IPS-18c (cell line): Measurements from ENCODE around the gene RFC2.

Source experiments
- H3K4me3 ChIP-seq: 2 replicates; pipeline ENCODE4 v1.7.0; 2013; ENCODE audit warnings: low read depth, mild to moderate bottlenecking, low read length, moderate library complexity; ENCODE audit not compliant: insufficient read depth
- H3K9me3 ChIP-seq: one replicate; pipeline ENCODE4 v1.6.1; 2013; ENCODE audit warnings: mild to moderate bottlenecking, low read length, moderate library complexity; ENCODE audit not compliant: control insufficient read depth, insufficient read depth

RFC2 gene

DNA sequence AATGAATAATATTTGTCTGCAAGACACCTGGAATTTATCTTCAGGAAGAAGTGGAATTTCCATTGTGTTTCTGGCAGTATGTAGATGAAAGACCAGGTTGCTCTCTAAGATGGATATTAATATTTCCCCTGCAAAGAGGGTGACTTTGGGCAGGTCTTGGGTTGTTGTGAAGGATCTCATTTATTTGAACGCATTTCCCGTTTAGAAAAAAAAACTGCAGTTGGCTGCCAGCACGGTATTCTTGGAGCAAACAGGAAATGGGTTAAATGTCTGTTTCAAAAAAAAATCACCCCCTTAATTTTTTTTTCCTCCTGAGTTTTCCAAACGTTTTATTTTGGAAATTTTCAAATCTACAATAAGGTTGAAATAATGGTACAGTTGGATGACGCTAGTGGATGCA lies 68.6 kb downstream of the RFC2 start:
- Histone ChIP-seq H3K4me3 (no peak overlapping the region), H3K9me3 (no peaks in the 10 kb centered on the region)

DNA sequence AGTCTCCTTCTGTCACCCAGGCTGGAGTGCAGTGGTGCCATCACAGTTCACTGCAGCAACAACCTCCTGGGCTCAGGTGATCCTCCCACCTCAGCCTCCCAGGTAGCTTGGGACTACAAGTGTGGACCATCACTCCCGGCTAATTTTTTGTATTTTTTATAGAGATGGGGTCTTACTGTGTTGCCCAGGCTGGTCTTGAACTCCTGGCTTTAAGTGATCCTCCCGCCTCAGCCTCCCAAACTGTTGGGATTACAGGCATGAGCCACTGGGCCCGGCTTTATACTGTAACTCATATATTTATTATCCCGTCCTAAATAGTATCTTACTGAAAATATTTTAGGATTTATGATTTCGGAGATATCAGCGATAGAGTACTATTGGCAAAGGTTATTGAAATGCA lies 69.2 kb downstream of the RFC2 start:
- no peaks in the 10 kb centered on the region for H3K9me3 ChIP-seq
- H3K4me3 ChIP-seq: no peak overlapping the region

DNA sequence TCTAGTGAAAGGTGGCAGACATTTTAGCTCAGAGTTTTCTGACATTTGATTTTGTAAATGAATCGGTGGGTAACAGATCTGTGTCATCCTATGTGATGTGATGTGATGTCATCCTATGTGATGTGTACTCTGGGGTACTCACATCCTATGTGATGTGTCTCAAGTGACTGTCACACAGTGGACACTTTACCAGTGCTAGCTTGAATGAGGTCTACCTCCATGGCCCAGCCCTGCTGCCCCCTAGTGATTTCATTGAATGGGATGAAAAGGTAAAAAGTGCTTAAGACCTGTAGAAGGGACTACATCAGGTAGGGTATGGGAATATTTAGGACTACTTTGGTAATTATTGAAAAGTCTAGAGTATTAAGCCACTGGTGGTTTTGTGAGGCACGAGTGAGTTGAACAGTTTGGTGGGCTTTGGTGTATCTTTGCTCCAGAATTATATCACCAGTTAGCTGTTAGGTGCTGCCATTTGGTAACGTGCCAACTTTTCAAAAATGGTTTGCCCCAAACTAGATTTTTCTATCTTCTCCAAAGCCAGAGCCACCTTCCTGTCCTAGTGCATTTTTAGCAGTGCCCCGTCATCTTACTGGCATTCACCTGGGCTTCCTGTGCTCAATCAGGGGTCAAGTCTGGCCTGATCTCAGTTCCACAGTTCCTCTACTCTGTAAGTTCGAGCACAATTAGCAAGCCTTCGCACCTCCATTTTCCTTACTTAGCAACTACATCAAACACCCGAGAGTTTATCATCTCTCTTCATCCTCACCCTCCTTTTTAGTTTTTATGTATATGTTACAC lies 70.3 kb downstream of the RFC2 start:
- H3K9me3 ChIP-seq: no peaks in the 10 kb centered on the region
- no peak overlapping the region for H3K4me3 ChIP-seq

DNA sequence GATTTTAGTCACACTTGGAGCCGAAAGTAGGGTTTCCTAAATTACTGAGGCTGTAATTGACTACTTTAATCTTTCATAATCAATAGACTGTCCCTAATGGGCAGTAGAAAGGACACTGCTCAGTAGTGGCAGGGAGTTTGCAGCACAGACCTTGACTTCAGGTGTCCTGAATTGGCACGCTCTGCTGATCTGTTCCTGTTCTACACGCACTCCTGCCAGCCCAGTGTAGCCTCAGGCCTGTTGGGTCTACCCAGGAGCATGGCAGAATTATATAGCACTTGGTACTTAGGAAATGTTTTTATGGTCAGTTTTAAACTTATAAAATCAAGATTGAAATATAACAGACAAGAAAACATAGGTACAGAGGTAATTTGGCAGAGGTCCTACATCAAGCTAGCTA lies 71.1 kb downstream of the RFC2 start:
- Histone ChIP-seq H3K9me3 (no peaks in the 10 kb centered on the region), H3K4me3 (no peak overlapping the region)

DNA sequence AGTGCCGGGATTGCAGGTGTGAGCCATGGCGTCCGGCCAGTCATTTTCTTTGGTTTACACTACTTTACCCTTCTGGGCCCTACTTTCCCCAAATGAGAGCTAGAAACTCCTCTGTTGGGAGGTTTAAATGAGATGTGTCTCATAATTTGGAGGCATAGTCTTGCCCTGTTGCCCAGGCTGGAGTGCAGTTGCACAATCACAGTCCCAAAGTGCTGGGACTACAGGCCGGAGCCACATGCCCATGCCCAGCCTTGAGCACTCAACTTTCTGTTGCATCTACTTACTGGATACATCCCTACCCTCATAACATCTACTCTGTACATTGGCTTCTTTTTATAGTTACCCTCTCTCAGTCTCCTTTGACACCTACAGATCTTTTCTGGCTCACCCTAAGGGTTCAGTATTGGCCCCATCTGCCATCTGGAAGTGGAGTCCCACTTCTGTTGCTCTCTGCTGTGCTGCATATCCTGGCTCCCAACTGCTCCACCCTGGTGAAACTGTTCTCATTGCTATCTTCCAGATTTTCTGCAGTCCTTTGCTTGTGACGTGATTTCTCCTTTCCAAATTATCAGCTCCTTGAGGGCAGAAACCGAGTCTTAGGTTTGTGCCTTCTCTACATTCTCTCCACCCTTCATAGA lies 71.6 kb downstream of the RFC2 start:
- Histone ChIP-seq H3K4me3 (no peak overlapping the region), H3K9me3 (no peaks in the 10 kb centered on the region)

DNA sequence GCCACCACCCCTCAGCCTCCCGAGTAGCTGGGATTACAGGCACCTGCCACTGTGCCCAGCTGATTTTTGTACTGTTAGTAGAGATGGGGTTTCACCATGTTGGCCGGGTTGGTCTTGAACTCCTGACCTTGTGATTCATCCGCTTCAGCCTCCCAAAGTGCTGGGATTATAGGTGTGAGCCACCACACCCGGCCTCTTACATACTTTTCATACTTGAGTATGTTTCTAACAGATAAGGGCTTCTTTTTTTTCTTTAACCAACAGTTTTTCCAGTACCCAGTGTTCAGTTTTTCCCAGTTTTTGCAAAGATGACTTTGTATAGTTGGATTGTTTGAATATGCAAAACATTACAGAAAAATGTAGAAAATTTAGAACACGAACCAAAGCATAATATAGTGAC lies 72.4 kb downstream of the RFC2 start:
- no peak overlapping the region for H3K4me3 ChIP-seq
- H3K9me3 ChIP-seq: no peaks in the 10 kb centered on the region
